GM13977 (cell line): ENCODE measurements around the gene TMEM131L.
A peak's percentile ranks its signal among the peaks of the same experiment; 100 is the strongest.

Source experiments
- DNase-seq: peaks from one replicate; pipeline ENCODE4 v3.0.0; 2012; ENCODE audit warnings: low spot score
- in situ Hi-C: fragments of 300-500 bp; cut with MboI; formaldehyde crosslinking; loops from one replicate; pipeline ENCODE4 v1.12.0; 2022; ENCODE audit warnings: low sequenced_read_pairs, low pct_unique_long_range_greater_than_20kb, mixed read lengths, inconsistent platforms; ENCODE audit not compliant: unreplicated experiment
- TF ChIP-seq, protein P1 (sequence below): IDR thresholded peaks from 2 replicates; pipeline ENCODE4 v1.5.1; 2012; ENCODE audit warnings: mild to moderate bottlenecking, control low read depth; ENCODE audit not compliant: insufficient read depth; ENCODE audit errors: extremely low read depth, missing control alignments

TMEM131L gene

DNA sequence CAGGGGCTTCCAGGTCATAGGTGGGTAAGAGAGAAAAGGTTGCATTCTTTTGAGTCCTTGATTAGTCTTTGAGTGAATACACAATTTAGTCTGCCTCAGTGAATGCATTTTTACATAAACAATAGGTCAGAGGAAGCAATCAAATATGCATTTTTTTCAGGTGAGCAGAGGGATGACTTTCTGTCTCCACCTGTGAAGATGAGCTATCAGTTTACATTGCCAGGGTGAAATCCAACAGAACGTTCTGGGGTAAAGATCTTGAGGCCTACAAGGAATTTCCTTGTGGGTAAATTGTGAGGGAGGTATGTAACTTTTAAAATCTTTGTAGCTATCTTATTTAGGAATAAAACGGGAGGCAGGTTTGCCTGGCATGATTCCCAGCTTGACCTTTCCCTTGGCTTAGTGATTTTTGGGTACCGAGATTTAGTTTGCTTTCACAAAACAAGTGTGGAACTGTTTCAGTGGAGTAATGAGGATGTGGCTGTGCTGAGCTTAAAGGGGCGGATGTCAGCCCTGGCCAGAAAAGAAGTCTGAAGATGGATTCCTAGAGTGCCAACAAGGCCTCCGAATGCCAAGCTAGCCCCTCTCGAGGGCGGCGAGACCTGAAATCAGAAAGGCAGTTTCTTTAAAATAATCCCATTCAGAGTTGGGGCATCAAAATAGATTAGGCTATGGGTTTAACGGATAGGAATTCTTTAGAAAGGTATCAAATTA lies 29.5 kb downstream of the TMEM131L start:
- TF ChIP-seq, protein P1, sequence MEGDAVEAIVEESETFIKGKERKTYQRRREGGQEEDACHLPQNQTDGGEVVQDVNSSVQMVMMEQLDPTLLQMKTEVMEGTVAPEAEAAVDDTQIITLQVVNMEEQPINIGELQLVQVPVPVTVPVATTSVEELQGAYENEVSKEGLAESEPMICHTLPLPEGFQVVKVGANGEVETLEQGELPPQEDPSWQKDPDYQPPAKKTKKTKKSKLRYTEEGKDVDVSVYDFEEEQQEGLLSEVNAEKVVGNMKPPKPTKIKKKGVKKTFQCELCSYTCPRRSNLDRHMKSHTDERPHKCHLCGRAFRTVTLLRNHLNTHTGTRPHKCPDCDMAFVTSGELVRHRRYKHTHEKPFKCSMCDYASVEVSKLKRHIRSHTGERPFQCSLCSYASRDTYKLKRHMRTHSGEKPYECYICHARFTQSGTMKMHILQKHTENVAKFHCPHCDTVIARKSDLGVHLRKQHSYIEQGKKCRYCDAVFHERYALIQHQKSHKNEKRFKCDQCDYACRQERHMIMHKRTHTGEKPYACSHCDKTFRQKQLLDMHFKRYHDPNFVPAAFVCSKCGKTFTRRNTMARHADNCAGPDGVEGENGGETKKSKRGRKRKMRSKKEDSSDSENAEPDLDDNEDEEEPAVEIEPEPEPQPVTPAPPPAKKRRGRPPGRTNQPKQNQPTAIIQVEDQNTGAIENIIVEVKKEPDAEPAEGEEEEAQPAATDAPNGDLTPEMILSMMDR, result no peak
- in situ Hi-C loops, result no loop called here
- no peak for DNase-seq

DNA sequence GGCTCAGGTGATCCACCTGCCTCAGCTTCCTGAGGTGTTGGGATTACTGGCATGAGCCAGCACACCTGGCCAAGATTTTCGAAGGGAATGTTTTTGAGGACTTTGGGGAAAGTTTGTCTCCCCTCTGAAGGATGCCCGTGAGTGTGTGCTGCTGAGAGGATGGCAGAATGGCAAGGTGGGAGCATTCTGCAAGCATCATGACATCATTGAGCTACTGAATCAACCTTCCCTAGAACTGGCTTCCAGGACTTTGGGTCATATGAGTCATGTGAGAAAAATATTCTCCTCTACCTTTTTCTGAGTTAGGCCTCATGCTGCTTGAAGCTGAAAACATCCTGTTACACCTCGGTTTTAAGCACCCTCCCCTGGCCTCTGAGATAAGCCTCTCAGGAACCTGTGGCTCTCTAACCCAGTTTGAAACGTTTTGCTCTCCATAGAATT lies 31.0 kb downstream of the TMEM131L start:
- DNase-seq, result no peak
- in situ Hi-C loops, result no loop called here
- TF ChIP-seq, protein P1, result no peak

DNA sequence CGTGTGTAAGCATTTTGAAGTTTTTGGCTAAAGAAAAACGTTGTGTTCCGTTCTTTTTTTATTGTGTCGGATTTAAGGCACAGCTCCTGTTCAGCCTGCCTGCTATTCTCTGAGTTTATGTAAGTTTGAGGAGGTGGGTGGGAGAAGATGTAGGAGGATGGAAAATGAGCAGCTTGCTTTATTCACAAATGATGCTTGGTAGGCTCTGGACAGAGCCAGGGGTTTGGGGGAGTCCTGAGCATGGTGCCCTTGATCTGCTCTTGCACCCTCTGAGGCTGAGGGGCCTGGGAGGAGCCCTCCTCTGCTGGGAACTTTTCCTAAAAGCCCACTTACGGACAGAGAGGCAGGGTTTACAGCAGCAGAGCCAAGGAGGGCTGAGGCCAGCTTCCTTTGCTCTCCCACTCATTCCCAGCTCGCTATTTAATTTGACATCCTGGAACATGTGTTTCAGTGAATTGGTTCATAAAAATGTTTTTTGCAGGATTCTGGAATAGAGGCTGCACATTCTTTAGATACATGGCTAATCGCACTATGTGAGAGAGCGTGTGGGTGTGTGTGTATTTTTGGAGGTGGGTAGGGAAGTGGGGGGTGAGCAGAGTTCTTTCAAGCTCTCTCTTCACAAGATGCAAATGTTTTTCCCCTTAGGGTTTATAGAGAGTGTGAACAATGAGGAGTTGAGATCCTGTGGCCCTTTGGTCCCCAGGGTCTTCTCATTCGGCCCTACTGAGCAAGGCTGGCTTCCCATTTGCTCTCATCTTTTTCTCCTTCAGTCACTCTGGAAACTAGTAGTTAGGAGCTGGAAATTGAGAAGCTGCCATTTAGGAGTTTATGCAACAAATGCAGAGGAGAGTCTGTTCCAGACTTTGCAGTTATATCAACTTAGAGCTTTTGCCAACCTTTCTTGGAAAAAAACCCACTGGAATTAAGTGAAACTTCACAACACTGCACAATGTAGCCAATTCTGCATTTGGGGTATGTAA lies 32.1 kb downstream of the TMEM131L start:
- TF ChIP-seq, protein P1, result no peak

DNA sequence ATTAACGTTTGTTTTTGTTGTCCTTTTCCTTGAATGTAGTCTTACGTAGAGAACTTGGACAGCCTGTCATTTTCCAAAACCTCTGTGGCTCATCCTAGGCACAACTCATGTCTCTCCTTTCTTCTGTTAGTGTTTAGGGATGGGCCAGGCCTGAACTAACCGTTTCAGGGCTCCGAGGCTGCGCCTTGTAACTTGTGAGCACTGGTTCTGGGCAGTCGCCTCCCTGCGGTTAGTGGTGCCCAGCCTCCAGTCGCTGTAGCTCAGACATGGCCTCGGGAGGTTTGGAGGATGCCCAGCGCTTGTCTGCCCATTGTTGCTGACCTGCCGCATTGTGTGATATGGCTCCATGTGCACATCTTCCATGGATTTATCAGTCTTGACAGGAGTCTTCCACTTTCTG lies 32.8 kb downstream of the TMEM131L start:
- in situ Hi-C loops, result no loop called here
- DNase-seq, result no peak

More for the DNA sequence above, 32.1 kb downstream of the TMEM131L start:
- peak; percentile 52 for DNase-seq
- in situ Hi-C loops, result no loop called here

DNA sequence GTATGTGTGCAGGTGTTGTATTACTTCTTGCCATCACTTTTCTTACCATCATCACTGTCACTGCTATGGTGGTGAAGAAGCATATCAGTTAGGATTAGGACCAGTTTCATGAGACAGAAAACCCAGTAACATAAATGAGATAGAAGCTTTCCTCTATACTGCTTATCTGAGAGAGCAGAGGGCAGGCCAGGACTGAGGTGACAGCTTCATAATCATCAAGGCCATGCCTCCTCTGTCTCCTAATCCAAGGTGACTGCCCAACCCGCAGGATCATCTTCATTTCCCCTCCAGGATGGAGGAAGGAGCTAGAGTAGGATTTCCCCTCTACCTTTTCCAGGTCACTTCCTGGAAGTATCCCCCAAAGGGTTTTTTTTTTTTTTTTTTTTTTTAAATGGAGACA lies 35.4 kb downstream of the TMEM131L start:
- no peak for DNase-seq
- TF ChIP-seq, protein P1, result no peak
- in situ Hi-C loops, result no loop called here

More for the DNA sequence above, 32.8 kb downstream of the TMEM131L start:
- TF ChIP-seq, protein P1, result no peak

DNA sequence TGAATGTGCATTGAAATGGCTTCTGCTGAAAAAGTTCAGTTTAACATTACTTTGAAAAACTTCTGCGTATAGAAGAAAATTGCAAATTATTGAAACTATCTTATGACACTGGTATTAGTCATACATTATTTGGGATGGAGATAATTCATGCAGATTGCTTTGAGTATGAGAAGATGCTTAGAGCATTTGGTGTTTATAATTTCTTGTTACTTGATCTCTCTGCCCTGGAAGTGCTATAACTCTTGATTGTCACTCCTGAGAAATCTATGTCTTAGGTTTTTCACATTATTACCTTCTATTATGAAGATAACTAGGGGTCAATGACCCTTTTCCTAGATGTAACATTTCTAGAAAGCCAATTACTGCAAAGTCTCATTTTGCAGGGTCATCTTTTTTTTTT lies 36.4 kb downstream of the TMEM131L start:
- no peak for DNase-seq
- TF ChIP-seq, protein P1, result no peak
- in situ Hi-C loops, result no loop called here
